GM12873 (cell line): ENCODE measurements around the gene XCL1.

Source experiments
- CTCF ChIP-seq: IDR thresholded peaks from 2 replicates; pipeline ENCODE4 v1.5.1; 2012; ENCODE audit warnings: low read depth, mild to moderate bottlenecking, moderate library complexity, low read length, control low read depth; ENCODE audit not compliant: insufficient read depth; ENCODE audit errors: missing control alignments

The XCL1 gene

GRCh38 chr1:168560370-168560769, 16.0 kb upstream of the XCL1 start:
- no peak for TF ChIP-seq CTCF

GRCh38 chr1:168561989-168562388, 14.4 kb upstream of the XCL1 start:
- TF ChIP-seq CTCF, result no peak

- TF ChIP-seq CTCF, result no peak
Measured at GRCh38 chr1:168565825-168566224, 10.6 kb upstream of the XCL1 start.

GRCh38 chr1:168567007-168567406, 9.4 kb upstream of the XCL1 start:
- no peak for TF ChIP-seq CTCF

- no peak for TF ChIP-seq CTCF
Measured at GRCh38 chr1:168567568-168567967, 8.8 kb upstream of the XCL1 start.

GRCh38 chr1:168568346-168568745, 8.1 kb upstream of the XCL1 start:
- no peak for TF ChIP-seq CTCF

GRCh38 chr1:168570652-168571051, 5.8 kb upstream of the XCL1 start:
- no peak for TF ChIP-seq CTCF
